HEK293 (cell line): ENCODE data around the gene VAV3.

ENCODE experiments used
- CTCF ChIA-PET: fragments of 350-600 bp; formaldehyde crosslinking; extraction: SDS; loops from one replicate; lab custom pipeline; 2021; ENCODE audit warnings: antibody characterized with exemption; lab: Yijun Ruan, JAX
- POLR2A ChIA-PET: fragments of 300-600 bp; formaldehyde crosslinking; extraction: SDS; loops from one replicate; lab custom pipeline; 2020; ENCODE audit warnings: antibody characterized with exemption, inconsistent platforms; lab: Yijun Ruan, JAX
- H3K27ac ChIP-seq: fragments of 200-500 bp; sonication (Bioruptor generic); 2 replicates; pipeline ENCODE4 v1.5.1; 2014; ENCODE audit warnings: low read depth, low read length, control low read depth, inconsistent platforms; ENCODE audit errors: extremely low read depth
- H3K36me3 ChIP-seq, 2 experiments: fragments of 200-500 bp in 1 of 2; sonication (Bioruptor generic) in 1 of 2; 1 replicate in 1 of 2; 2 replicates in 1 of 2; pipeline ENCODE4 v1.5.1; 2014 to 2017; ENCODE audit warnings: inconsistent platforms in 2 of 2, low read length in 2 of 2; ENCODE audit not compliant: control insufficient read depth in 2 of 2, insufficient read depth in 1 of 2
- H3K4me1 ChIP-seq: fragments of 200-500 bp; sonication (Bioruptor generic); 2 replicates; pipeline ENCODE4 v1.5.1; 2014; ENCODE audit warnings: mild to moderate bottlenecking, low read length, inconsistent platforms; ENCODE audit not compliant: control insufficient read depth, insufficient read depth
- H3K4me3 ChIP-seq: 2 replicates; pipeline ENCODE4 v1.5.1; 2011; ENCODE audit warnings: low read depth, mild to moderate bottlenecking, control low read depth, low read length, moderate library complexity
- H3K9me3 ChIP-seq: fragments of 200-500 bp; sonication (Bioruptor generic); 2 replicates; pipeline ENCODE4 v1.5.1; 2014; ENCODE audit warnings: low read depth, low read length, inconsistent platforms; ENCODE audit not compliant: control insufficient read depth, insufficient read depth
- ELK4 ChIP-seq: IDR thresholded peaks from 2 replicates; pipeline ENCODE4 v1.6.1; 2011; ENCODE audit warnings: mild to moderate bottlenecking, low read depth, low read length, borderline replicate concordance
- FEZF1 ChIP-seq: fragments of 450-650 bp; formaldehyde crosslinking; IDR thresholded peaks from 2 replicates; pipeline ENCODE4 v1.5.1; 2016; ENCODE audit warnings: missing biosample characterization, missing genetic modification characterization
- GFI1B ChIP-seq: fragments of 450-650 bp; formaldehyde crosslinking; IDR thresholded peaks from 2 replicates; pipeline ENCODE4 v1.5.1; 2016; ENCODE audit warnings: missing biosample characterization, missing genetic modification characterization
- IKZF3 ChIP-seq: fragments of 450-650 bp; IDR thresholded peaks from 2 replicates; pipeline ENCODE4 v1.5.0; 2018; ENCODE audit warnings: missing biosample characterization, mild to moderate bottlenecking, missing genetic modification characterization, moderate library complexity
- KLF17 ChIP-seq: fragments of 450-650 bp; formaldehyde crosslinking; IDR thresholded peaks from 2 replicates; pipeline ENCODE4 v1.5.1; 2016; ENCODE audit warnings: missing biosample characterization, missing genetic modification characterization
- PRDM1 ChIP-seq: fragments of 450-650 bp; formaldehyde crosslinking; IDR thresholded peaks from 2 replicates; pipeline ENCODE4; 2016; ENCODE audit warnings: missing biosample characterization, missing genetic modification characterization
- RBAK ChIP-seq: fragments of 450-650 bp; formaldehyde crosslinking; IDR thresholded peaks from 2 replicates; pipeline ENCODE4 v1.5.1; 2016; ENCODE audit warnings: missing biosample characterization, missing genetic modification characterization
- SETDB1 ChIP-seq: IDR thresholded peaks from one replicate; pipeline ENCODE4 v1.6.1; 2017; ENCODE audit warnings: mild to moderate bottlenecking, low read length, moderate library complexity, mixed read lengths; ENCODE audit not compliant: insufficient read length
- YY1 ChIP-seq: fragments of 450-650 bp; formaldehyde crosslinking; IDR thresholded peaks from 2 replicates; pipeline ENCODE4 v1.5.1; 2018; ENCODE audit warnings: missing biosample characterization, missing genetic modification characterization
- ZBTB17 ChIP-seq: fragments of 450-650 bp; formaldehyde crosslinking; IDR thresholded peaks from 2 replicates; pipeline ENCODE4 v1.5.1; 2016; ENCODE audit warnings: missing biosample characterization, missing genetic modification characterization
- ZBTB20 ChIP-seq: fragments of 450-650 bp; formaldehyde crosslinking; IDR thresholded peaks from 2 replicates; pipeline ENCODE4 v1.5.1; 2016; ENCODE audit warnings: missing biosample characterization, missing genetic modification characterization
- ZNF132 ChIP-seq: fragments of 450-650 bp; formaldehyde crosslinking; IDR thresholded peaks from 2 replicates; pipeline ENCODE4 v1.5.1; 2017; ENCODE audit warnings: missing biosample characterization, missing genetic modification characterization, borderline replicate concordance
- ZNF16 ChIP-seq: fragments of 450-650 bp; formaldehyde crosslinking; IDR thresholded peaks from 2 replicates; pipeline ENCODE4 v1.5.1; 2016; ENCODE audit warnings: low read depth, missing biosample characterization, missing genetic modification characterization
- ZNF184 ChIP-seq: fragments of 450-650 bp; IDR thresholded peaks from 2 replicates; pipeline ENCODE4 v1.5.1; 2018; ENCODE audit warnings: missing biosample characterization, mild to moderate bottlenecking, missing genetic modification characterization
- ZNF335 ChIP-seq: fragments of 450-650 bp; formaldehyde crosslinking; conservative IDR thresholded peaks from 2 replicates; pipeline ENCODE4 v1.5.1; 2016; ENCODE audit warnings: missing biosample characterization, missing genetic modification characterization
- ZNF555 ChIP-seq: fragments of 450-650 bp; formaldehyde crosslinking; conservative IDR thresholded peaks from 2 replicates; pipeline ENCODE4 v1.5.1; 2017; ENCODE audit warnings: missing biosample characterization, mild to moderate bottlenecking, missing genetic modification characterization, inconsistent platforms
- ZNF585B ChIP-seq: fragments of 450-650 bp; formaldehyde crosslinking; IDR thresholded peaks from 2 replicates; pipeline ENCODE4 v1.5.1; 2016; ENCODE audit warnings: missing biosample characterization, missing genetic modification characterization
- ZNF596 ChIP-seq: fragments of 450-650 bp; IDR thresholded peaks from 2 replicates; pipeline ENCODE4 v1.5.0; 2018; ENCODE audit warnings: missing biosample characterization, mild to moderate bottlenecking, missing genetic modification characterization, moderate library complexity
- ZNF660 ChIP-seq: fragments of 450-650 bp; IDR thresholded peaks from 2 replicates; pipeline ENCODE4 v1.5.1; 2018; ENCODE audit warnings: missing biosample characterization, mild to moderate bottlenecking, missing genetic modification characterization
- ZNF830 ChIP-seq: fragments of 450-650 bp; IDR thresholded peaks from 2 replicates; pipeline ENCODE4 v1.5.0; 2018; ENCODE audit warnings: missing biosample characterization, missing genetic modification characterization, low read depth, mild to moderate bottlenecking, moderate library complexity
- TF ChIP-seq, protein P1 (sequence below): fragments of 450-650 bp; formaldehyde crosslinking; IDR thresholded peaks from 2 replicates; pipeline ENCODE4 v1.5.1; 2016; ENCODE audit warnings: missing biosample characterization, missing genetic modification characterization, low read depth
- TF ChIP-seq, protein P2 (sequence below): fragments of 450-650 bp; formaldehyde crosslinking; optimal IDR thresholded peaks from 2 replicates; pipeline ENCODE3; 2016; ENCODE audit warnings: missing biosample characterization, mild to moderate bottlenecking, missing genetic modification characterization
- TF ChIP-seq, protein P3 (sequence below): fragments of 450-650 bp; formaldehyde crosslinking; IDR thresholded peaks from 2 replicates; pipeline ENCODE4 v1.5.1; 2016; ENCODE audit warnings: missing biosample characterization, missing genetic modification characterization
- TF ChIP-seq, protein P4 (sequence below): fragments of 450-650 bp; formaldehyde crosslinking; IDR thresholded peaks from 2 replicates; pipeline ENCODE4 v1.5.1; 2016; ENCODE audit warnings: missing biosample characterization, missing genetic modification characterization

The VAV3 gene

GRCh38 chr1:107689159-107689558 lies 275.8 kb downstream of the VAV3 start:
- CTCF ChIA-PET: no interaction called here
- Histone ChIP-seq H3K36me3 (no peaks in the 10 kb centered on the region), H3K4me3 (no peak overlapping the region), H3K9me3 (no peaks in the 10 kb centered on the region), H3K27ac (peak overlapping the region; percentile 88), H3K4me1 (peaks cover 23% of the 10 kb centered on the region)
- POLR2A ChIA-PET: no interaction called here
- TF ChIP-seq YY1 (tag by site-specific recombination) (no peak), FEZF1 (tag by site-specific recombination) (peak; percentile 22; the same call in 1 of the 2 replicates), ZNF335 (0 out of 2 replicates have a peak, but pooled peaks have one; percentile 8), GFI1B (tag by site-specific recombination) (0 out of 2 replicates have a peak, but pooled peaks have one; percentile 15), ZBTB17 (tag by site-specific recombination) (peak; percentile 17; the same call in 1 of the 2 replicates)

DNA sequence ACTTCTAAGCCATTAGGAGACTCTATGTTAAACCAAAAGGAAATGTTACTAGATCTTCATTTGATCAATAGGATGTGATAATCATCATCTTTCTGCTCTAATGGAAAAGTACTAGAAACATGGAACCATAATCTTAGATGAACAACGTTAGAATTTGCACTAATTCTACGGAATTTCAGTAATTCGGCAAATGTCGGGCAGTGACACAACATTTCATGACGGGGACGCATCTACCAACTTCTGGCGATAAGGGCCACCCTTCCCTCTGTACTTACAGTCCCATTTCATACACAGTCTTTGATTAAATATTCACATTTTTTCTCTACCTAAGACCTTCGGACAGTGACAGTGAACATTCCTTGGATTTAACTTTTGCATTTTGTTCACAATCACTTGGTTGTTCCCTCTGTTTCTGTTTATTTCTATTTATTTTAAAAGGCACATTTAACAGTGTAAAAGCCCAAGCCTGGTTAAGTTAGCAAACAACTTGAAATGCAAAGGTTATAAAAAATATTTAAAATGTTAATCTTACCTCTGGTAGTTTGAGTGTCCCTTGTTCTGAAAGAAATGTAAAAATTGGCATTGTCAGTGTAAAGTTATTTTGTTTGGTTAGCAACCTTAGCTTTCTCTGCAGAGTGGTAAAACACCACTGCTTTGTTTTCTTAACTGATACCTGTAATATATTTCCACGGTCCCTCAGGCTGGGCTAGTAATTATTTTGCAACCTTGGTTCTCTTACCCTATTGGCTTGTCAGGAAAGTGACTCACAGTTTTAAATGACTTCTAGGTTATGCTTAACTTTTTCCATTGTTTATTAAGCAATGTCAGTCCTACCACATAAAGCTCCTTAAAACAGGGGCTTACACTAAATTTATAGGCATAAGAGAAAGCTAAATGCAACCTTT lies 276.9 kb downstream of the VAV3 start:
- H3K27ac ChIP-seq: peak overlapping the region; percentile 88
- CTCF ChIA-PET: interaction anchor here (0.6 to 0.8 kb wide), 2 partner anchors 141 to 275 kb away, joined by 3 to 4 read pairs; no protein-coding TSS in a partner anchor
- H3K4me3 ChIP-seq: no peak overlapping the region
- POLR2A ChIA-PET: no interaction called here
- no peaks in the 10 kb centered on the region for H3K36me3 ChIP-seq
- no peaks in the 10 kb centered on the region for H3K9me3 ChIP-seq
- H3K4me1 ChIP-seq: peaks cover 31% of the 10 kb centered on the region
- no peak for TF ChIP-seq RBAK
- no peak for TF ChIP-seq ZNF16 (tag by site-specific recombination)
- TF ChIP-seq ZNF585B (tag by site-specific recombination): no peak
- peak; percentile 16; the same call in 1 of the 2 replicates for TF ChIP-seq ZNF660
- TF ChIP-seq, protein P1, sequence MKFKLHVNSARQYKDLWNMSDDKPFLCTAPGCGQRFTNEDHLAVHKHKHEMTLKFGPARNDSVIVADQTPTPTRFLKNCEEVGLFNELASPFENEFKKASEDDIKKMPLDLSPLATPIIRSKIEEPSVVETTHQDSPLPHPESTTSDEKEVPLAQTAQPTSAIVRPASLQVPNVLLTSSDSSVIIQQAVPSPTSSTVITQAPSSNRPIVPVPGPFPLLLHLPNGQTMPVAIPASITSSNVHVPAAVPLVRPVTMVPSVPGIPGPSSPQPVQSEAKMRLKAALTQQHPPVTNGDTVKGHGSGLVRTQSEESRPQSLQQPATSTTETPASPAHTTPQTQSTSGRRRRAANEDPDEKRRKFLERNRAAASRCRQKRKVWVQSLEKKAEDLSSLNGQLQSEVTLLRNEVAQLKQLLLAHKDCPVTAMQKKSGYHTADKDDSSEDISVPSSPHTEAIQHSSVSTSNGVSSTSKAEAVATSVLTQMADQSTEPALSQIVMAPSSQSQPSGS (tag by site-specific recombination): 0 out of 2 replicates have a peak, but pooled peaks have one; percentile 33
- 0 out of 2 replicates have a peak, but pooled peaks have one; percentile 61 for TF ChIP-seq GFI1B (tag by site-specific recombination)
- TF ChIP-seq, protein P2, sequence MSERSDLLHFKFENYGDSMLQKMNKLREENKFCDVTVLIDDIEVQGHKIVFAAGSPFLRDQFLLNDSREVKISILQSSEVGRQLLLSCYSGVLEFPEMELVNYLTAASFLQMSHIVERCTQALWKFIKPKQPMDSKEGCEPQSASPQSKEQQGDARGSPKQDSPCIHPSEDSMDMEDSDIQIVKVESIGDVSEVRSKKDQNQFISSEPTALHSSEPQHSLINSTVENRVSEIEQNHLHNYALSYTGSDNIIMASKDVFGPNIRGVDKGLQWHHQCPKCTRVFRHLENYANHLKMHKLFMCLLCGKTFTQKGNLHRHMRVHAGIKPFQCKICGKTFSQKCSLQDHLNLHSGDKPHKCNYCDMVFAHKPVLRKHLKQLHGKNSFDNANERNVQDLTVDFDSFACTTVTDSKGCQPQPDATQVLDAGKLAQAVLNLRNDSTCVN (tag by site-specific recombination): no peak
- TF ChIP-seq SETDB1: no peak
- no peak for TF ChIP-seq KLF17 (tag by site-specific recombination)
- no peak for TF ChIP-seq ZNF184 (tag by site-specific recombination)
- TF ChIP-seq ZNF555 (tag by site-specific recombination): no peak
- TF ChIP-seq, protein P3, sequence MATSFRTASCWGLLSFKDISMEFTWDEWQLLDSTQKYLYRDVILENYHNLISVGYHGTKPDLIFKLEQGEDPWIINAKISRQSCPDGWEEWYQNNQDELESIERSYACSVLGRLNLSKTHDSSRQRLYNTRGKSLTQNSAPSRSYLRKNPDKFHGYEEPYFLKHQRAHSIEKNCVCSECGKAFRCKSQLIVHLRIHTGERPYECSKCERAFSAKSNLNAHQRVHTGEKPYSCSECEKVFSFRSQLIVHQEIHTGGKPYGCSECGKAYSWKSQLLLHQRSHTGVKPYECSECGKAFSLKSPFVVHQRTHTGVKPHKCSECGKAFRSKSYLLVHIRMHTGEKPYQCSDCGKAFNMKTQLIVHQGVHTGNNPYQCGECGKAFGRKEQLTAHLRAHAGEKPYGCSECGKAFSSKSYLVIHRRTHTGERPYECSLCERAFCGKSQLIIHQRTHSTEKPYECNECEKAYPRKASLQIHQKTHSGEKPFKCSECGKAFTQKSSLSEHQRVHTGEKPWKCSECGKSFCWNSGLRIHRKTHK (tag by site-specific recombination): no peak
- no peak for TF ChIP-seq ZNF132
- no peak for TF ChIP-seq ZNF830 (tag by site-specific recombination)
- TF ChIP-seq, protein P4, sequence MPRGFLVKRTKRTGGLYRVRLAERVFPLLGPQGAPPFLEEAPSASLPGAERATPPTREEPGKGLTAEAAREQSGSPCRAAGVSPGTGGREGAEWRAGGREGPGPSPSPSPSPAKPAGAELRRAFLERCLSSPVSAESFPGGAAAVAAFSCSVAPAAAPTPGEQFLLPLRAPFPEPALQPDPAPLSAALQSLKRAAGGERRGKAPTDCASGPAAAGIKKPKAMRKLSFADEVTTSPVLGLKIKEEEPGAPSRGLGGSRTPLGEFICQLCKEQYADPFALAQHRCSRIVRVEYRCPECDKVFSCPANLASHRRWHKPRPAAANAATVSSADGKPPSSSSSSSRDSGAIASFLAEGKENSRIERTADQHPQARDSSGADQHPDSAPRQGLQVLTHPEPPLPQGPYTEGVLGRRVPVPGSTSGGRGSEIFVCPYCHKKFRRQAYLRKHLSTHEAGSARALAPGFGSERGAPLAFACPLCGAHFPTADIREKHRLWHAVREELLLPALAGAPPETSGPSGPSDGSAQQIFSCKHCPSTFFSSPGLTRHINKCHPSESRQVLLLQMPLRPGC: no peak
- no peak for TF ChIP-seq ZBTB20 (tag by site-specific recombination)
- TF ChIP-seq ZNF596 (tag by site-specific recombination): no peak
- TF ChIP-seq IKZF3 (tag by site-specific recombination): peak; percentile 71
- 0 out of 2 replicates have a peak, but pooled peaks have one; percentile 22 for TF ChIP-seq PRDM1 (tag by site-specific recombination)
- no peak for TF ChIP-seq ELK4
